Activated CD4-positive, alpha-beta T cell treated with anti-CD3 and anti-CD28 coated beads for 1 hour (primary cell): ENCODE measurements around the gene AP3B2.
A peak's percentile ranks its signal among the peaks of the same experiment; 100 is the strongest.
"Not testable (repeated sequence)": the region's sequence is repeated elsewhere in the genome, so short reads cannot be mapped to it uniquely, and the experiment has no call there.

ENCODE experiments used
- DNase-seq: peaks from one replicate; pipeline ENCODE4 v3.0.0-alpha.2; 2020

AP3B2 gene, protein sequence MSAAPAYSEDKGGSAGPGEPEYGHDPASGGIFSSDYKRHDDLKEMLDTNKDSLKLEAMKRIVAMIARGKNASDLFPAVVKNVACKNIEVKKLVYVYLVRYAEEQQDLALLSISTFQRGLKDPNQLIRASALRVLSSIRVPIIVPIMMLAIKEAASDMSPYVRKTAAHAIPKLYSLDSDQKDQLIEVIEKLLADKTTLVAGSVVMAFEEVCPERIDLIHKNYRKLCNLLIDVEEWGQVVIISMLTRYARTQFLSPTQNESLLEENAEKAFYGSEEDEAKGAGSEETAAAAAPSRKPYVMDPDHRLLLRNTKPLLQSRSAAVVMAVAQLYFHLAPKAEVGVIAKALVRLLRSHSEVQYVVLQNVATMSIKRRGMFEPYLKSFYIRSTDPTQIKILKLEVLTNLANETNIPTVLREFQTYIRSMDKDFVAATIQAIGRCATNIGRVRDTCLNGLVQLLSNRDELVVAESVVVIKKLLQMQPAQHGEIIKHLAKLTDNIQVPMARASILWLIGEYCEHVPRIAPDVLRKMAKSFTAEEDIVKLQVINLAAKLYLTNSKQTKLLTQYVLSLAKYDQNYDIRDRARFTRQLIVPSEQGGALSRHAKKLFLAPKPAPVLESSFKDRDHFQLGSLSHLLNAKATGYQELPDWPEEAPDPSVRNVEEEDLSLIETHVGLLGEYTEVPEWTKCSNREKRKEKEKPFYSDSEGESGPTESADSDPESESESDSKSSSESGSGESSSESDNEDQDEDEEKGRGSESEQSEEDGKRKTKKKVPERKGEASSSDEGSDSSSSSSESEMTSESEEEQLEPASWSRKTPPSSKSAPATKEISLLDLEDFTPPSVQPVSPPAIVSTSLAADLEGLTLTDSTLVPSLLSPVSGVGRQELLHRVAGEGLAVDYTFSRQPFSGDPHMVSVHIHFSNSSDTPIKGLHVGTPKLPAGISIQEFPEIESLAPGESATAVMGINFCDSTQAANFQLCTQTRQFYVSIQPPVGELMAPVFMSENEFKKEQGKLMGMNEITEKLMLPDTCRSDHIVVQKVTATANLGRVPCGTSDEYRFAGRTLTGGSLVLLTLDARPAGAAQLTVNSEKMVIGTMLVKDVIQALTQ

DNA sequence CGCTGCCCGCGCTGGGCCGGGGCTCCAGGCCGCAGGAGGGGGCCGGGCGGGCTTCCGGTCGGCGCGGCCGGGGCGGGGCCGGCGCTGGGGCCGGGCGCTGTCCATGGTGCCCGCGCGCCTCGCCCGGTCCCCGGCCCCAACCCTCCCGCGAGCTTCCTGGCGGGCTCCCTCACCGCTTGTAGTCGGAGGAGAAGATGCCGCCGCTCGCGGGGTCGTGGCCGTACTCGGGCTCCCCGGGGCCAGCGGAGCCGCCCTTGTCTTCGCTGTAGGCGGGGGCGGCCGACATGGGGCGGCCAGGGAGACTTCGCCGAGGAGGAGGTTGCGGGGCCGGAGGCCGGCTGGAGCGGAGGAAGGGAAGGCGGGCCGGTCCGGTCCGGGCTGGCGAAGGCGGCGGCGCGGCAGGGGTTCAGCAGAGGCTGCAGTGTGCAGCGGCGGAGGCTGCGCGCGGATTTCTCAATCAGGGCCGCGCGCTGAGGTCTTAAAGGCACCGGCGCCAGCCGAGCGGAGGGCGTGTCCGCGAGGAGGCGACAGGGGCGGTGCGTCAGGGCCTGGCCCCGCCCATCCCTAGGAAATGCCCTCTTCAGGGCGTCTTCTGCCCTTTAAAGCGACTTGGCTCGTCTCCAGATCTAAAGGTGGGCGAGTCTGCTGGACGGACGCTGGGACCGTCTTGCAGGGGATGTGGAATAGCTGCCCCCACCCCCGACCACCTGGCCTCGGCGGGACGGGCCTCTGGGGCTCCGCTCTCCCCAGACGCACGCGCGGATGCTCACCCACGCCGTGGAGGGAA is at the start of gene AP3B2:
AP3B2 (minus strand) TSS at position 455 of the 787 bp plus-strand sequence; CDS start at position 286, 169 bp downstream.
- peak; percentile 49 for DNase-seq

DNA sequence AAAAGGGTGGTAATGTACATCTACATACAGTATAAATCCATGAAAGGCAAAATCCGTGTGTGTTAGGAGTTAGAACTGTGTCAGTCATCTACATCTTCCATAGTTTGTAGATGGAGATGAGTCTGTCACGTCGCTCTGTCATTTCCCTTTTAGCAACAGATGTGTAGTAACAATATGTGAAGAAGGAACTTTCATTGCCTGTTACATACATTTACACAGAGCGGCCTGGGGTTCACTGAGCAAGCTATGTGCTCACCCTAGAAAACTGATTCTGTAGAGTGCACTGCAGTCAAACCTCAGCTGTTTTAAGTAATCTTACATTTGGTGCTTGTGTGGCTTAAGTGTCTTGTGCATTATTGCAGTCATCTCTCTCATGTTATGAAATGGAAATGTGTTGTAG is 41.6 kb upstream of the AP3B2 start:
- no peak for DNase-seq

DNA sequence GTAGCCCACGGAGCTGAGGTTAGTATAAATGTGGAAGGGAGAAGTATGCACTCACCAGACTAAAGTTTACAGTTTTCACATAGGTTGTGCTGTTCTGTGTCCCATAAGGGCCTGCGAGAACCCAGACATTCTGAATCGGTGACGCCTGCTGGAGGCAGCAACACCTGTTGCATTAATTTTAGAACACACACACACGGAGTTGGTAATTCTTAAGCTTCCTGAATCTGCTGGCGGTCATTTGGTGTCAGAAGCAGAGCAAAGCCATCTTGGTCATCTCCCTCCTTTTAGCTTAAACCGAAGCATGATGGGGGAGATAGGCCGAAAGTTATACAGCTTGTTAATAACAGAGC is 41.1 kb upstream of the AP3B2 start:
- no peak for DNase-seq

DNA sequence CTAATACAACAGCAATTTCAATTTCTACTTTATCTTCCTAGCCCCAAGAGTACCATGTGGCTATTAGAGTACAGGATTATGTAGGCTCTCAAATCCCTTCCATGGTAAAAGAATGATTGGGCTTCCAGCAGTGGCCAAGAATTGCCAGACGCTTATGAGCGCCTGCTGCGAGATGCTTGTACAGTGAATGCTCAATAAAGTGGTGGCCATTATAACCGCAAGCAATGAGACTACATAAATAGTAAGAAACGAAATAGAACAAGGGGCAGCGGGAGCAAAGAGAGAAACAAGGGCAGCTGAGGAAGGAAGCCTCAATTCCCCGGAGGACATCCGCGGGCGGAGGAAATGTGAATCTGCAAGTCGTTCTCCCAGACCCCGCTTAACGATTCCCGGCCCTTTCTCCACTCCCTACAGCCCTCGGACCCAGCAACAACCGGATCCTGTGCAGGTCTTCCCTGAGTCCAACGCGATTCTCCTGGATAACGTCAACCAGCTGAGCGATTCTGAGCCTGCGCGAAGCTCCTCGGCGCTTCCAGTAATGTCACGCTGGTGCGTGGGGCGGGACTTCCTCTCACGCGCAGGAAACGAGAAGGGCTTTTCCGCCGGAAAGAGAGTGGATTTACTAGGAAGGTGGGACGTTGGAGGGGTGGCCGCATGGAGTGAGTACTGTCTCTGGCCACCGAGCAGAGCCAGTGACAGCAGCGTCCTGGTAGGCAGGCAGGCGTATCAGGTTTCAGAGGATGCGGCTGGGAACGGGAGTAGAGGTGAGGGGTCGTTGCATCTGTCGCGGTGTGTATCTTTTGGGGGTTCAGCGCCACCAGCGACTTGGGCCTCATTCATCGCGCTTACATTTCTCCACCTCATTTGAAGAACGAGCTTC is 40.5 kb upstream of the AP3B2 start:
- peak; percentile 69 for DNase-seq

DNA sequence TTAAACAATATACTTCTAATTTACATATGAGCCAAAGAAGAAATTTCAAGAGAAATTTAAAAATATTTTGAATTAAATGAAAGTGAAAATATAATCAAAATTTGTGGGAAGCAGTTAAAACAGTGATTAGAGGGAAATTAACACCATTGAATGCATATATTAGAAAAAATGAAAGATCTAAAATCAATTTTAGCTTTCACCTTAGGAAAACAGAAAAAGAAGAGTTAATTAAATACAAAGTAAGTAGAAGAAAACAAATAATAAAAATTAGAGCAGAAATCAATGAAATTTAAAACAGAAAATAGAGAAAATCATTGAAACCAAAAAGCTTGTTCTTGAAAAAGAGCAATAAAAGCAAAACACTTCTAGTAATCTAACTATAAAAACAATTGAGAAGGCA is 38.6 kb upstream of the AP3B2 start:
- no peak for DNase-seq

DNA sequence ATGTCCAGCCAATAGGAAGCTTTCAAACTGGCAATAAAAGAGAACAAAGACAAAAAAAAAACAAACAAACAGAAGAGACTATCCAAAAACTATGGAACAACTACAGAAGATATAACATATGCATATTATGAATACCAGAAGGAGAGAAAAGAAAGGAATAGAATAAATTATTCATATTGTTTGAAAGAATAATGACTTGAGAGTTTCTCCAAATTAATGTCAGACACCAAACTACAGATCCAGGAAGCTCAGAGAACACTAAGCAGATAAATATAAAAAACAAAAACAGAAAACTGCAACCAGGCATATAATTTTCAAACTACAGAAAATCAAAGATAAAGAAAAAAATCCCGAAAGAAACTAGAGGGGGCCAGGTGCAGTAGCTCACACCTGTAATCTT is 34.1 kb upstream of the AP3B2 start:
- no peak for DNase-seq

DNA sequence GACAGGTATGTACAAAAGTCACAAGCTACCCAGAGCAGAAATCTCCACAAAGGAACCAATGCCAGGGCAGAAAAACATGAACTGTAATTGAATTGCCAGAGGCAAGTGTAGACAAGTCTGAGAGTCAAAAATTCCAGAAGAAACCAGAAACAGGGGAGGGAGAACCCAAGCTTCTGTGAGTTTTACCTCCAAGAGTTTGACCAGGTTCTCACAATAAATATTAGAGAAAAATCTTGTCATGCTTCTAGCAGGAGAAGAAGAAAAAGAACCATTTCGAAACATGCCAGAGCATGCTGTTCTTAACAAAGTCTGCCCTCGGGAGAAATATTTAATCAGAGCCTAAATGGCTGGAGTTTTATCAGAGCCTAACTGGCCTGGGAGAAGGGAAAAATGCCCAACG is 32.5 kb upstream of the AP3B2 start:
- no peak for DNase-seq

DNA sequence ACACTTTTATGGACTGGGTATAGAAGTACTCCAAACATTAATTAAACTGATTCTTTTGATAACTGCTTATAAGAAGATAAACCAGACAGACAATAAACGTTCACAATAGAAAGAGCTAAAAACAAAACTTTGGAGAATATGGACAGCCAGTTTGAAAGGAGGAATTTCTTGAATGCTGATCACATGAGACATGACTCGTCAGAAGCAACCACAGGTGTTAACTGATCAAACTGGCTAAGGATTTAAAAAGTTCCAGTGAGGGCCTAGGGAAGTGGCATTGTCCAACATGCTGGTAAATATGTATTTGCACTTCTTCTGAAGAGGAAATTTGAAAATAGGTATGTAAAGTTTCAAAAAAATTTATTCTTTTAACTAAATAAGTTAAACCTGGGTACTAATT is 29.4 kb upstream of the AP3B2 start:
- no peak for DNase-seq

DNA sequence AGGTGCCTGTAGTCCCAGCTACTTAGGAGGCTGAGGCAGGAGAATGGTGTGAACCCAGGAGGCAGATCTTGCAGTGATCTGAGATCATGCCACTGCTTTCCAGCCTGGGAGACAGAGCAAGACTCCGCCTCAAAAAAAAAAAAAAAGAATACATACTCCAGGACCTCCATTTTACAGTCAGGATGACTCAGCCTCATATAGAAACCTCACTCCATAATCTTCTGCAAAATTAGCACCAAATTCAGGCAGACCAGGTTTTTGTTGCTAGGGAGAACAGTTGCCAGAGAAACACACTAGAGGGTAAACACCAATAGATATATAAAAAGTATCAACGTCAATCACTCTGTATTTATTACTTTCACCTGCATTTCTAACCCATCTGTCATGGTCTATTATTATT is 28.3 kb upstream of the AP3B2 start:
- DNase-seq = no peak

DNA sequence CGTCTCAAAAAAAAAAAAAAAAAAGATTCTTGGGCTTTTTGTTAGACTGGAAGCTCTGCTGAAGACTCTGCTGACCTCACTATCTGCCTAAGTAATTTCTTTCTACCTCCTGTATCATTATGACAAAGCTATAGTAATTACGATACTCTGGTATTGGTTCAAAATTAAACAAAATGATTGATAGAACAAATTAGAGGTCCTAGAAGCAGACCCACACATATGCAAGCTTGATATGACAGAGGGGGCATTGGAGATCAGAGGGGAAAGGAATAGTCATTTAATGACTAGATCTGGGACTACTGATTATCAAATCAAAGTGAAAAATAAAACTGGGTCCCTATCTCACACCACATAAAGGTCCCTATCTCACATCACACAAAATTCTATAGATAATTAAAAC is 21.9 kb upstream of the AP3B2 start:
- no peak for DNase-seq

DNA sequence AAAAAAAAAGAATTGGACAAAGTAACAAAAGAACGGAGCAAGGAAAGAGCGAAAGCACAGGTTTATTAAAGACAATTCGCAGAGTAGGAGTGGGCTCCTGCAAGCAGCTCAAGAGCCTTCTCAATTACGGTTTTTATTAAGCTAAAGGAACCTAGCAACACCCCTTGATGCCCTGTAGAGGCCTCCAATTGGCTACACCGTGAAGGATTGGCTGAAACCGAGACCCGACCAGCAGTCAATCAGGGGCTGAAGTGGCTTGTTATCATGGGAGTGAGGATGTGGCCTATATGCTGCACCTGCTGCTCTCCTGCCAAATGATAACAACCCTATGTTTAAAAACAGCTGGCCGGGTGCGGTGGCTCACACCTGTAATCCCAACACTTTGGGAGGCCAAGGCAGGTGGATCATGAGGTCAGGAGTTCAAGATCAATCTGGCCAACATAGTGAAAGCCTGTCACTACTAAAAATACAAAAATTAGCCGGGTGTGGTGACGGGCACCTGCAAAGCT is 20.4 kb upstream of the AP3B2 start:
- DNase-seq = no peak

DNA sequence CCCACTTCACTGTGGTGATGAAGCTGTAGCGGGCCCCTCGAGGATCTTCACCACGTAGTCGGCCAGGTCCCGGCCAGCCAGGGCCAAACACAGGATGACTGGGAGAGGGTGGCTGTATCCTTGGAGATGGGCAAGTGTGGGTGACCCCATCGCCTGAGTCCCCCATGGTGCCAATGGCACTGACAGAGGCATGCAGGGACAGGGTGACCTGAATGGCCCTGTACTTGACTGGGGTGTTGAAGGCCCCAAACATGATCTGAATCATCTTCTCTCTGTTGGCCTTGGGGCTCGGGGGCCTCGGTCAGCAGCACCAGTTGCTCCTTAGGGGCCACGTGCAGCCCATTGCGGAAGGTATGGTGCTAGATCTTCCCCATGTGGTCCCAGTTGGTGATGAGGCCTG is 17.1 kb upstream of the AP3B2 start:
- DNase-seq = no peak

DNA sequence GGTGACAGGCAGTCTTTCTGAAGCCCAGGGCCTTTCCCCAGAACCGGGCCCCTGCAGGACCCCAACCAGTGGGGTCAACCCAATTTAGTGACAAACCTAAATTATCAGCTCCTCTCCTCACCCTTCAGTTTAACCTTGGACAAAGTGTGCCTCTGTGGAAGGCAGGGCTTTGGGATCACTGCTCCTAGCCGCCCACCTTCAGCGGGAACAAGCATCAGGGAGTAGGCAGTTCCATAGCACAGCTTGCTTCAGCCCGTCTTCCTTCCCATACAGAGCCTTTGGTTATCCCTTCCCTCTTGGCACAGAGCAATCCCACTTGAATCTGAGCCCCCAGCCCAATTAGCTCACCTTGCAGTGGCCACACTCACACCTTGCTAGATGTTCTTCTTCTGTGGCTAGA is 5.3 kb upstream of the AP3B2 start:
- DNase-seq = no peak

DNA sequence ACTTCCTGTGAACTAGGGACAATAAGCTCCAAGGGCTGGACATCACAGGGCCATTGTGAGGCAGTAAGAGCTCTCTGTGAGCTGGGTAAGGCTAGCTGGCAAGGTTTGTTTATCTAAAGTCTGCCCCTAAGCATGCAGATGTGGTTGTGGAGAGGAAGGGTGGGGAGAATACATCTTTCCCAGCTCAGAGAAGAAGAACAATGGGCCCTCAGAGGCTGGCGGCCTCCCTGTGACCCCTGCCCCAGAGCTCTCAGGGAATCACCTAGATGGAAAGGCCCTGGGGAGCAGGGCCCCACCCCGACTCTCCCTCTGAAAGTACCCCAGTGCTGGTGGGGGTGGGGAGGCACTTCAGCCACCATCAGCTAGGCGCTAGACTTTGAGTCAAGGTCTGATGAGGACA is 4.3 kb upstream of the AP3B2 start:
- no peak for DNase-seq

DNA sequence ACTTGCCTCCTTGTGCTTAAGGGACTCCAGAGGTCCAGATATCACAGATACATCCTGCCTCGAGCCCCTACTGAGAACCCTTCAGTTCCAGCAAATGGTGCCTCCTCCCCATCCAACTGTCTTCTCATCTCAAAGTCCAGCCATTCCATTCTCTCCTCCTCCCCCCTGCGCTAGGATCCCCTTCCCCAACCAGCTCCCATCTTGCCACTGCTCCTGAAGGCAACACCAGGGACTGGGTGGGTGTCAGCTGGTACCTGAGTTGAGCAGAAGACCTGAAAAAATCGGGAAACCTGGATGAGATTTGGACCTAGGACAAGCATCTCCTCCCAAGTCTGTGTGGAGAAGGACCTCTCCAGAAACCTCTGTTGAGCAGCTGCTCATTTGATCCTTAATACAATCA is 2.4 kb upstream of the AP3B2 start:
- DNase-seq = no peak

DNA sequence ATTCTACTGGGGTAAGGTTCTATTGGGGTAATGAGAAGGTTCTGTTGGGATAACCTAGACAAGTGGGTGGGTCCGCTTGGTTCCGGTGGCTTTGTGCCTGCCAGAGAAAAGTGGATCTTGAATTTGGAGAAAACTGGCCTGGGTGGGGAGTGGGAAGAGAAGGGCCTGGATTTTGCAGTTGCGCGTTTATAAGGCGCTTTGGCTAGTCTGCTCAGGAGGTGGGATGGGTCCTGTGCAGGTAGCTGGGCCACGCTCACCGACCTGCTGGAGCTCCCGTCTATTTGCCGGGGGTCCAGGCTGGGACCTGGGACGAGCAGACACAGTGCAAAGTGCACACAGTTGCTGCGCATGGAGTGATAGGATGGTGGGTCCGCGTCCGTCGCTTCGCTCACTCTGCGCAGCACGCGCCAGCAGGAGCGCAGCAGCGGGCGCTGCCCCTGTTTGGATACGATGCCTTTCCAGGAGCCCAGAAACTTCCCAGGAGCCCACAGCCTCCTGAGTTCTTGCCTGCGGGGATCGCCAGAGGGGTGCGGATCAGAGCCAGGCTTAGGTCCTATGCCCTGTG is 1.3 kb upstream of the AP3B2 start:
- no peak for DNase-seq

DNA sequence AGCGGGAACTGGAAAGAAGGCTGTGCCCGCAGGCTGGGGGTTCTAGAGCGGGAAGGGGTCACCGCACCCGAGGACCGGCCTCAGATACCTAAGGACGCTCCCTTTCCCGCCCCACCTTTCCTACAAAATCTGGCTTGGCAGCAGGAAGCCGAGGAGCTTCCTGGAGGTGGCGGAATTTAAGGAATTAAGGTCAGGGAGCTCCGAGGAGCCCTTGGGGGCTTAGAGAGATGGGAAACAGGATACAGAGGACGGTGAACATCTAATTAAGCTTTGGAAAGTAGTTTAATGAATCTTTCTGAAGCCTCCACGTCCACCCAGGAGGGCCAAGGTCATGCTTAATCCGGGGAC is 507 bp upstream of the AP3B2 start:
- no peak for DNase-seq

DNA sequence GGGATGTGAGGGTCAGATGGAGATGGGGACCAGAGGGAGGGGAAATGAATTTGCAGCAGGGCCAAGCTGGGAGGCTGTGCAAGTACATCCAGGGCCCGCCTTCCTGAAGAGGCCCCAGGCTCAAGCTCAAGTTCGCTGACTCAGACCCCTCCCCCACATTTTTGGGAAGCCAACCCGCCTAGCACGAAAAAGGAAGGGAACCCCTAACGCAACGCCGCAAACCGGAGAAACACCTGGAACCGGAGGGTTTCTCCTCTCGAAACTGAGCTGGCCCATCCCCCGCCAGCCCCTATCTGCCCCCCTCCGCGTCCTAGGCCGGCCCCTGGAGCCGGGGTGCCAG is 624 bp downstream of the AP3B2 start:
- DNase-seq = no peak

DNA sequence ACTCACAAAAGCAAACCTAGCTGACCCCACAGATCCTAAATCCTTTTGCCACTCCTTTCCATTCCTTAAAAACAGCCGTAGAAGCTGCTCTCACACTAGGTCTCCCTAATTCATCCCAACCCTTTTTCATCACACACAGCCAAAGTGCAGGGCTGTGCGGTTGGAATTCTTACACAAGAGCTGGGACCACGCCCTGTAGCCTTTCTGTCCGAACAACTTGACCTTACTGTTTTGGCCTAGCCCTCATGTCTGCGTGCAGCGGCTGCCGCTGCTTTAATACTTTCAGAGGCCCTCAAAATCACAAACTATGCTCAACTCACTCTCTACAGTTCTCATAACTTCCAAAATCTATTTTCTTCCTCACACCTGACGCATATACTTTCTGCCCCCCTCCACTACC is 3.8 kb downstream of the AP3B2 start:
- DNase-seq = not testable (repeated sequence)

DNA sequence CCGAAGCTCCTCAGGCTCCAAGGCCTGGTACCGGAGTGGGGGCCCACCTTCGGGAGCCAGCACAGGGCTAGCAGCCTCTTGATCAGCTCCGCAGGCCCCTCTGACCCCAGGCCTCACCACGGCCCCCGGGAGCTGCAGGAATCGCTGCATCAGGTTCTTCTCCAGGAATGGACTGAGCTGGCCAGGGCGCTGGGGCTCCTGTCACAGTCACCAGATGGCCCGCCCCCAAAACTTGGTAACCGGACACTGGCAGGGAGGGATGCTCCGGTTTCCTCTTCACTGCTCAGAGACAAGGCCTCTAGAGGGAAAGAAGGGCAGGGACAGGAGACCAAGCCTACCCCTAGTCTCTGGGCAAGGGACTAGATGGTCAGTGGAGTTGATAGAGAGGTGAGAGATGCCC is 9.9 kb downstream of the AP3B2 start:
- DNase-seq = no peak

DNA sequence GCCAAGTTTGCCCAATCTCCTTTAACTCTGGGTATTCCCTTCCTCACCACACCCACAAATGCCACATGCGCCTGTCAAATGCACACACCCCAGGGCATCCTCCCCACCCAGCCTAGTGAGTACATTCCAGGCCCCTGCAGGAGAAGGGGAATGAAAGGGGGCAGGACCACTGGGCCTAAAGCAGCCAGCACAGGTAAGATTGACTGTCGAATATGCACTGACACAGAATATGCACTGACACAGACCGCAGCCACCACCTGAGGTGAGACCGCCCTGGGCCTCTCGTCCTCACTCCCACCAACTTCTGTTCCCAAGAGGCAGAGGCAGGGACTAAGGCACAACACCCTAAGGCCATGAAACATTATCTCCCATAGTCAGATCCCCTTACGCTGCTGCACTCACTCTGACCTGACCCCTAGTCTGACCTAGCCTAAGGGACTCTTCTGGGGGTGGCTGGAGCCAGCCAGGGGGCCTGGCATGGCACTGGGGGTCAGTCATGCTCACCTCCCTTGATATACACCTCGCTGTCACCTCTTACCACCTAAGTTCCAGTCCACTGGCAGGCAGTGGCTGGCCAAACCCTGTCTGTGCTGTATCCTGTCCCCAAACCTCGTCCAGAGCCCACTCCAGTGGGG is 10.8 kb downstream of the AP3B2 start:
- no peak for DNase-seq
